ENCODE measurements around the gene TSPAN5. TPM values are rescaled to one million over a fixed set of nuclear protein-coding genes. Genes with fewer than 3 reads are reported as not detected.
A peak's percentile ranks its signal among the peaks of the same experiment; 100 is the strongest.

The TSPAN5 gene
- total RNA-seq, 4 donors from 2014 or later, result 14.5 to 33.4 (median 17.0) TPM

GRCh38 chr4:98556451-98556850 is 102.0 kb downstream of the TSPAN5 start:
- TF ChIP-seq POLR2AphosphoS5 (IDR thresholded peaks at IDR 0.05) (no peak), POLR2A (IDR thresholded peaks at IDR 0.05) (no peak), EP300 (IDR thresholded peaks at IDR 0.05) (no peak)
- TF ChIP-seq, protein P1, sequence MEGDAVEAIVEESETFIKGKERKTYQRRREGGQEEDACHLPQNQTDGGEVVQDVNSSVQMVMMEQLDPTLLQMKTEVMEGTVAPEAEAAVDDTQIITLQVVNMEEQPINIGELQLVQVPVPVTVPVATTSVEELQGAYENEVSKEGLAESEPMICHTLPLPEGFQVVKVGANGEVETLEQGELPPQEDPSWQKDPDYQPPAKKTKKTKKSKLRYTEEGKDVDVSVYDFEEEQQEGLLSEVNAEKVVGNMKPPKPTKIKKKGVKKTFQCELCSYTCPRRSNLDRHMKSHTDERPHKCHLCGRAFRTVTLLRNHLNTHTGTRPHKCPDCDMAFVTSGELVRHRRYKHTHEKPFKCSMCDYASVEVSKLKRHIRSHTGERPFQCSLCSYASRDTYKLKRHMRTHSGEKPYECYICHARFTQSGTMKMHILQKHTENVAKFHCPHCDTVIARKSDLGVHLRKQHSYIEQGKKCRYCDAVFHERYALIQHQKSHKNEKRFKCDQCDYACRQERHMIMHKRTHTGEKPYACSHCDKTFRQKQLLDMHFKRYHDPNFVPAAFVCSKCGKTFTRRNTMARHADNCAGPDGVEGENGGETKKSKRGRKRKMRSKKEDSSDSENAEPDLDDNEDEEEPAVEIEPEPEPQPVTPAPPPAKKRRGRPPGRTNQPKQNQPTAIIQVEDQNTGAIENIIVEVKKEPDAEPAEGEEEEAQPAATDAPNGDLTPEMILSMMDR (IDR thresholded peaks at IDR 0.05), result no peak
- Histone ChIP-seq H3K27ac (no peak overlapping the region), H3K4me3 (no peak overlapping the region), H3K36me3 (no peaks in the 10 kb centered on the region), H3K4me1 (no peaks in the 10 kb centered on the region), H3K27me3 (no peaks in the 10 kb centered on the region), H3K9me3 (no peaks in the 10 kb centered on the region)
- WGBS, result 67% methylated on average over 2 of the region's 2 CpGs
- DNase-seq (ENCODE audit: low spot score in 2 of 2), result no peak

DNA sequence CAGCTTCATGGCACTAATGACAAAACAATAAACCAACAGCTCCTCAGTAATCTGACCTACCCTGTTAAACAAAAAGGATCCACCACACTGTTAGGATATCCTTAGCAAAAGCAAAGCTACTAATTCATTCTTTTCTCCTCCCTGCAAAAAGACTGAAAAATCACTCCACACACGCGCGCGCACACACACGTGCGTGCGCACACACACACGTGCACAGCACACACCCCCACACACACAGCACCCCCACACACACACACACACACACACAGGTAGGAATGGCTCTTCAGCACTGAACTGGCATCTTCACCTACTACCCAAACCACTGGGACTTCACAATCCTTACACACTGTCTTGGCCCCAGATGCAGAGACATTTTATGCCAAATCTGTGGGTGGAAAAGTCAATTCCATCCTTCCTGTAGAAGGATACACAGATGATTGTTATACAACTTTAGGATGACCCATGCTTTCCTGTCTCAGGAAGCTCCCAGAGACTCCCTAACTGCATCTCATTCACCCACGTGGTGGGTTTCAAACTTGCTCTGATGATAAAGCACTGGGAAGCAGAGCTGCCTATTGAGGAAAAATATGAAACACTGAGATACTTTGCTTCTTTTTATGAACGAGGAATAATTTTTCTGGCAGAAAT is 102.5 kb downstream of the TSPAN5 start:
- 72% methylated on average over 10 of the region's 10 CpGs for WGBS
- no peak for TF ChIP-seq POLR2AphosphoS5 (IDR thresholded peaks at IDR 0.05)
- no peak for TF ChIP-seq POLR2A (IDR thresholded peaks at IDR 0.05)
- TF ChIP-seq EP300 (IDR thresholded peaks at IDR 0.05), result no peak

DNA sequence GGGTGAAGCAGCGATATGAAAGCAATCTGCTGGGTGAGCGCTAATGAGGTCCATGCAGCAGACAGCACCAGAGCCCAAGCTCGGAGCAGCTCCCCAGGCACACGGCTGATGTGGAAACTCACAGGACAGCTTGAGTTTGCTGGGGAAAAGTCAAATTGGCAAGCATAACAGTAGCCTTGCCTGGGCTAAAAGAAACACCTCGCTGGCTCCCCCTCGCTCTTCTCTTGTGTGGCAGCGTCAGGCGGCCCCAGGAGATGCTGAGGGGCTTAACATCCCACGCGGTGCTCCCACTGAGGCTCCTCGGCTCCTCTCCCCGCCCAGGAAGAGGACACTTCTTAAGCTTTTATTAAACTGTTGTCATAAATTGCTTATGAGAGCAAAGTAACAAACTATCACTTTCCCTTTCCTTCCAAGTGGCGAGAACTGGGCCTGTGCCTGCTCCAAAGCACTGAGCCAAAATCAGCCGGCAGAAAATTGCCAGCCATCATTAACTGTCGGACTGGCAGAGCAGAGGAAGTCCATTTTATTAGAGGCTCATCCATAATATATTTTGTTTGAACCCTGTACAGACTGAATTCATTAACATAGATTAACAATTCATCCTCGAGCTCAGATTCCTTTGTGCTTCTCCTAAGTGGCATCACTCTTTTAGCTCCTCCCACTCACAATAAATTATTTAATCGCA is 111.4 kb downstream of the TSPAN5 start:
- H3K27me3 ChIP-seq, result no peaks in the 10 kb centered on the region
- peak overlapping the region; percentile 45 for H3K4me3 ChIP-seq
- peak overlapping the region; percentile 69 for H3K27ac ChIP-seq
- WGBS, result 35% methylated on average over 17 of the region's 17 CpGs
- no peaks in the 10 kb centered on the region for H3K36me3 ChIP-seq
- no peaks in the 10 kb centered on the region for H3K4me1 ChIP-seq
- no peak for TF ChIP-seq POLR2AphosphoS5 (IDR thresholded peaks at IDR 0.05)
- TF ChIP-seq, protein P1 (IDR thresholded peaks at IDR 0.05), result no peak
- no peaks in the 10 kb centered on the region for H3K9me3 ChIP-seq
- DNase-seq (ENCODE audit: low spot score in 2 of 2), result no peak

More for the DNA sequence above, 102.5 kb downstream of the TSPAN5 start:
- DNase-seq (ENCODE audit: low spot score in 2 of 2), result no peak
- no peaks in the 10 kb centered on the region for H3K4me1 ChIP-seq
- no peaks in the 10 kb centered on the region for H3K9me3 ChIP-seq
- no peak overlapping the region for H3K27ac ChIP-seq
- H3K36me3 ChIP-seq, result no peaks in the 10 kb centered on the region
- H3K27me3 ChIP-seq, result no peaks in the 10 kb centered on the region
- no peak overlapping the region for H3K4me3 ChIP-seq

DNA sequence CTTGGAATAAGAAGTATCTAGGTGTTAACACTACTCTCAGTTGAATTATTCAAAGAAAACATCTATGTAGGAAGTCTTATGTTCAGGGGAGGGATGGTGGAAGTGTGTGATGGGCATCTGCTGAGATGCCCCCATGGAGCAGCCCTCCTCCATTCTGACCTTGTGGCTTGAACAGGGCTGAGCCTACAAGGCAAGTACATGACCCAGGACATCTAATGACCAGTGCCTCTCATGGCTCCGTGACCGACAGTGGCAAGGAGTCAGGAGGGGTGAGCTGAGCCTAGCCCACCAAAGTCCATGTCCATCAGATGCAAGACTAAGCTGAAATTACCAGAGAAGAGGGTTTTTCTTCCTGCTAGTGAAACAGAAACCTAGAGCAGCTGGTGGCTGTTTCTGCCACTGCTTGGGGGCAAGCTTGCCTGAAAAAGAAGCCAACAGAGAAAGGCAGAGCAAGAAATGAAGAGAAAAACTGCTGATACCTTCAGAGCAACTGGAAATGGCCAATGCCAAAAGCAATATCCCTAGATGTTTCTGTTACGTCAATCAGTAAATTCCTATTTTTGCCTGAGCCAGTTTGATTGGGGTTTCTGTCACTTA is 113.5 kb downstream of the TSPAN5 start:
- WGBS, result 67% methylated on average over 3 of the region's 3 CpGs
- no peak overlapping the region for H3K27ac ChIP-seq
- TF ChIP-seq EP300 (IDR thresholded peaks at IDR 0.05), result no peak
- TF ChIP-seq, protein P1 (IDR thresholded peaks at IDR 0.05), result no peak
- no peak for TF ChIP-seq POLR2AphosphoS5 (IDR thresholded peaks at IDR 0.05)
- TF ChIP-seq POLR2A (IDR thresholded peaks at IDR 0.05), result no peak

GRCh38 chr4:98544141-98544817 is 114.1 kb downstream of the TSPAN5 start:
- H3K4me1 ChIP-seq, result no peaks in the 10 kb centered on the region
- TF ChIP-seq POLR2AphosphoS5 (IDR thresholded peaks at IDR 0.05), result no peak
- TF ChIP-seq POLR2A (IDR thresholded peaks at IDR 0.05), result no peak
- TF ChIP-seq, protein P1 (IDR thresholded peaks at IDR 0.05), result no peak
- TF ChIP-seq EP300 (IDR thresholded peaks at IDR 0.05), result no peak
- H3K4me3 ChIP-seq, result no peak overlapping the region
- no peak for DNase-seq (ENCODE audit: low spot score in 2 of 2)
- WGBS, result 89% methylated on average over 5 of the region's 5 CpGs
- H3K27me3 ChIP-seq, result no peaks in the 10 kb centered on the region
- no peaks in the 10 kb centered on the region for H3K9me3 ChIP-seq
- H3K36me3 ChIP-seq, result no peaks in the 10 kb centered on the region
- H3K27ac ChIP-seq, result no peak overlapping the region

More for the DNA sequence above, 113.5 kb downstream of the TSPAN5 start:
- H3K27me3 ChIP-seq, result no peaks in the 10 kb centered on the region
- no peaks in the 10 kb centered on the region for H3K9me3 ChIP-seq
- H3K4me1 ChIP-seq, result no peaks in the 10 kb centered on the region
- no peak for DNase-seq (ENCODE audit: low spot score in 2 of 2)
- H3K4me3 ChIP-seq, result no peak overlapping the region
- no peaks in the 10 kb centered on the region for H3K36me3 ChIP-seq

All from suprapubic skin (tissue), 4 donors.